ENCODE data around the gene LOXL3.

LOXL3 gene

GRCh38 chr2:74553892-74554819 is at the start of gene LOXL3, which contains the start of gene DOK1:
TSS of gene LOXL3 (minus strand) at chr2:74553942. CDS start at chr2:74552634, 1,308 bp downstream.
TSS of gene DOK1 (plus strand) at chr2:74554720. CDS start at chr2:74554755, 35 bp downstream.
- DNase-seq: peak; percentile 80

GRCh38 chr2:74602586-74603281 is 49.0 kb upstream of the LOXL3 start:
- DNase-seq: no peak

- no peak for DNase-seq
Observed at GRCh38 chr2:74599676-74600075, 45.9 kb upstream of the LOXL3 start.

- DNase-seq: no peak
Observed at GRCh38 chr2:74597410-74597809, 43.7 kb upstream of the LOXL3 start.

GRCh38 chr2:74596584-74596983 is 42.8 kb upstream of the LOXL3 start:
- no peak for DNase-seq

- no peak for DNase-seq
Observed at GRCh38 chr2:74593826-74594772, 40.4 kb upstream of the LOXL3 start.

GRCh38 chr2:74588664-74589063 is 34.9 kb upstream of the LOXL3 start:
- DNase-seq: no peak

- peak; percentile 35 for DNase-seq
Observed at GRCh38 chr2:74587664-74588277, 34.0 kb upstream of the LOXL3 start.

- peak; percentile 1 for DNase-seq
Observed at GRCh38 chr2:74585406-74586185, 31.9 kb upstream of the LOXL3 start.

- no peak for DNase-seq
Observed at GRCh38 chr2:74584088-74584645, 30.4 kb upstream of the LOXL3 start.

- no peak for DNase-seq
Observed at GRCh38 chr2:74583504-74583903, 29.8 kb upstream of the LOXL3 start.

GRCh38 chr2:74582184-74582583 is 28.4 kb upstream of the LOXL3 start:
- DNase-seq: no peak

GRCh38 chr2:74581463-74581862 is 27.7 kb upstream of the LOXL3 start:
- no peak for DNase-seq

- no peak for DNase-seq
Observed at GRCh38 chr2:74578408-74578807, 24.7 kb upstream of the LOXL3 start.

- DNase-seq: no peak
Observed at GRCh38 chr2:74577448-74577847, 23.7 kb upstream of the LOXL3 start.

- DNase-seq: no peak
Observed at GRCh38 chr2:74576863-74577229, 23.1 kb upstream of the LOXL3 start.

GRCh38 chr2:74576211-74576862 is 22.6 kb upstream of the LOXL3 start:
- no peak for DNase-seq

GRCh38 chr2:74575320-74575719 is 21.6 kb upstream of the LOXL3 start:
- DNase-seq: no peak

GRCh38 chr2:74573747-74574562 is 20.2 kb upstream of the LOXL3 start:
- DNase-seq: no peak
